A549 (cell line): Measurements from ENCODE around the gene RNF227. TPM values are rescaled to one million over a fixed set of nuclear protein-coding genes. Genes with fewer than 3 reads are reported as not detected.

Source experiments
- ATAC-seq, 2 experiments: fragments of 200-7000 bp in 1 of 2; fragments of >200 bp in 1 of 2; cut with Nextera tagmentation in 1 of 2; cut with Tn5 transposase in 1 of 2; 3 replicates each; pipeline versions ENCODE4 v1.8.0 to v1.9.1; 2018 to 2020; ENCODE audit warnings: mild to moderate bottlenecking in 1 of 2, moderate library complexity in 1 of 2
- CTCF ChIA-PET: fragments of 300-600 bp; sonication (Branson Sonifier 250); formaldehyde crosslinking; extraction: SDS; loops from one replicate; lab custom pipeline; 2021; ENCODE audit warnings: antibody characterized with exemption, inconsistent platforms; lab: Yijun Ruan, JAX
- POLR2A ChIA-PET: fragments of 350-600 bp; formaldehyde crosslinking; extraction: SDS; loops from one replicate; lab custom pipeline; 2021; ENCODE audit warnings: antibody characterized with exemption, inconsistent platforms; lab: Yijun Ruan, JAX
- DNase-seq, 2 experiments: peaks; one replicate each; pipeline versions ENCODE4 v3.0.0 to v3.0.0-alpha.2; 2011 to 2016; ENCODE audit warnings: low read depth in 1 of 2, low spot score in 1 of 2
- FAIRE-seq: peaks from 2 replicates; lab custom pipeline; 2011; peaks lifted over from hg19 to GRCh38; lab: Jason Lieb, UNC
- H3K27ac ChIP-seq, 2 experiments: fragments of >200 bp; sonication (Bioruptor Twin); formaldehyde crosslinking; 3 replicates each; pipeline ENCODE4 v1.5.1; 2016 to 2017
- H3K4me1 ChIP-seq: fragments of >200 bp; sonication (Bioruptor Twin); formaldehyde crosslinking; 3 replicates; pipeline ENCODE4 v1.6.1; 2016
- H3K4me2 ChIP-seq: fragments of >200 bp; sonication (Bioruptor Twin); formaldehyde crosslinking; 3 replicates; pipeline ENCODE4 v1.6.1; 2016
- H3K4me3 ChIP-seq: fragments of >200 bp; sonication (Bioruptor Twin); formaldehyde crosslinking; 3 replicates; pipeline ENCODE4 v1.5.1; 2016
- H3K9me3 ChIP-seq: fragments of >200 bp; sonication (Bioruptor Twin); formaldehyde crosslinking; 3 replicates; pipeline ENCODE4 v1.6.1; 2016
- ATOH8 ChIP-seq: fragments of 250-450 bp; sonication (Bioruptor Pico); IDR thresholded peaks from 2 replicates; pipeline ENCODE4 v1.5.0; 2020; ENCODE audit warnings: low read depth, mild to moderate bottlenecking, moderate library complexity
- CHD2 ChIP-seq: fragments of 150-350 bp; IDR thresholded peaks from 2 replicates; pipeline ENCODE4 v1.6.1; 2014; ENCODE audit warnings: low read length; ENCODE audit not compliant: partially characterized antibody
- ESRRA ChIP-seq: fragments of 150-350 bp; IDR thresholded peaks from 2 replicates; pipeline ENCODE4 v1.6.1; 2014; ENCODE audit warnings: mild to moderate bottlenecking, low read length, borderline replicate concordance
- FOSL2 ChIP-seq, 2 experiments: fragments of 450-650 bp in 1 of 2; fragments of >200 bp in 1 of 2; sonication (Bioruptor Twin) in 1 of 2; formaldehyde crosslinking; IDR thresholded peaks; 2 replicates each; pipeline versions ENCODE4 v1.5.0 to v1.6.1; 2016 to 2020; ENCODE audit warnings: mild to moderate bottlenecking in 1 of 2, moderate library complexity in 1 of 2
- FOXS1 ChIP-seq: fragments of 250-450 bp; sonication (Bioruptor Pico); IDR thresholded peaks from 2 replicates; pipeline ENCODE4 v1.5.0; 2020; ENCODE audit warnings: mild to moderate bottlenecking, moderate library complexity
- HOXA7 ChIP-seq: fragments of 250-450 bp; sonication (Bioruptor Pico); IDR thresholded peaks from 2 replicates; pipeline ENCODE4 v1.5.0; 2020; ENCODE audit warnings: mild to moderate bottlenecking, moderate library complexity
- JUN ChIP-seq, 2 experiments: fragments of >200 bp; sonication (Bioruptor Twin); formaldehyde crosslinking; IDR thresholded peaks; 2 replicates in 1 of 2; 3 replicates in 1 of 2; pipeline ENCODE4 v1.6.1; 2016 to 2017
- PBX3 ChIP-seq: IDR thresholded peaks from 2 replicates; pipeline ENCODE4 v1.6.1; 2012
- POLR2A ChIP-seq: IDR thresholded peaks from 2 replicates; pipeline ENCODE4 v1.6.1; 2012; ENCODE audit warnings: mild to moderate bottlenecking, low read length
- RAD21 ChIP-seq, 2 experiments: fragments of >200 bp in 1 of 2; sonication (Bioruptor Twin) in 1 of 2; formaldehyde crosslinking in 1 of 2; IDR thresholded peaks in 1 of 2; conservative IDR thresholded peaks in 1 of 2; 2 replicates in 1 of 2; 3 replicates in 1 of 2; pipeline ENCODE4 v1.6.1; 2012 to 2018; ENCODE audit warnings: inconsistent platforms in 1 of 2
- SMC3 ChIP-seq: fragments of >200 bp; sonication (Bioruptor Twin); formaldehyde crosslinking; IDR thresholded peaks from 3 replicates; pipeline ENCODE4 v1.6.1; 2018; ENCODE audit warnings: inconsistent platforms
- USF2 ChIP-seq: fragments of 450-650 bp; IDR thresholded peaks from 2 replicates; pipeline ENCODE4 v1.6.1; 2014; ENCODE audit warnings: antibody characterized with exemption
- ZSCAN20 ChIP-seq: fragments of 250-450 bp; sonication (Bioruptor Pico); IDR thresholded peaks from 2 replicates; pipeline ENCODE4 v1.8.0; 2022; ENCODE audit warnings: mild to moderate bottlenecking, moderate library complexity
- WGBS: methylation state at CpG from one replicate; pipeline ENCODE4 v1.1.6; 2017; ENCODE audit errors: missing lambda C conversion rate; 5-methylcytosine and 5-hydroxymethylcytosine counted together
- polyA plus RNA-seq, 4 experiments: library from polyadenylated mRNA; depleted of rRNA in 3 of 4; stranded (reverse); fragments of >200 nt; fragmentation: RNase III in 1 of 4; extraction: RNeasy Plus Mini Kit Qiagen cat#74134 plus additional on column Dnase treatment in 1 of 4; gene quantifications; 2 replicates in 3 of 4; 3 replicates in 1 of 4; pipeline ENCODE4 v1.2.3, GENCODE V29; 2011 to 2017
- TF ChIP-seq, protein P1 (sequence below): fragments of 200-600 bp; sonication (generic); IDR thresholded peaks from 2 replicates; pipeline ENCODE4 v1.6.1; 2016; ENCODE audit warnings: antibody characterized with exemption, mild to moderate bottlenecking, moderate library complexity

Gene RNF227
- polyA plus RNA-seq, 2 of the 4 experiments (the other 2 are of a cell fraction), result 2.1 to 4.1 TPM

DNA sequence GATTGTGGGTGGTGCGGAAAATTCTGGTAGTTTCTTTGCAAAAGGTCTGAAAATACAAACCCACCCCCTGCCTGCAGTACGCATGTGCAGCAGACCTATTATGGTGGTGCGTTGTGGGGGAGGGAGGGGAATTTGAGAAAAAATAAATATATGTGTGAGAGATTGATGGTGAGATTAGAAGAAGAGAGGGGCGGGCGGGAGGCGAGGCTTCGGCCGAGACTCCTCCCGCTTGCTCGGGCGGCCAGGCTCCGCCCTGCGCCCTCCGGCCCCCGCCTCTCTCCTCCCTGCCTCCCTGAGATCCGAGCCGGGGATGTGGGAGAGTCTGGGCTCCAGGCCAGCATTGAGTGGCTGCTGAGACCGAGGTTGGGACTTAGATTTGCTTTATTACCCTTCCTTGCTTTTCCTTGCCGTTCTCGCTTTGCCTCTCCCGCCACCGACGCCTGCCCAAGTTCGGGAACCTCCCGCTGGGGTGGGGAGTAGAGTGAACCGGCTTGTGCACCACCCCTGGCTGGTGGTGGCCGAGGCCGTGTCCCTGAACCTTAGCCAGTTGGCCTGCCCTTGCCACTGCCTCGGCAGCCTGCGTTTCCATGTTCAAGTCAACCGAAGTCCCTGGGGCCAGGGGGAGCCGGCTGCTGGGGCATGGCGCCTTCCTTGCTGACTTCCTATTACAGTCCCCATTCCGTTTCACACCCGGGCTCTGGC, 28.5 kb downstream of the RNF227 start (continued):
- TF ChIP-seq, protein P1, sequence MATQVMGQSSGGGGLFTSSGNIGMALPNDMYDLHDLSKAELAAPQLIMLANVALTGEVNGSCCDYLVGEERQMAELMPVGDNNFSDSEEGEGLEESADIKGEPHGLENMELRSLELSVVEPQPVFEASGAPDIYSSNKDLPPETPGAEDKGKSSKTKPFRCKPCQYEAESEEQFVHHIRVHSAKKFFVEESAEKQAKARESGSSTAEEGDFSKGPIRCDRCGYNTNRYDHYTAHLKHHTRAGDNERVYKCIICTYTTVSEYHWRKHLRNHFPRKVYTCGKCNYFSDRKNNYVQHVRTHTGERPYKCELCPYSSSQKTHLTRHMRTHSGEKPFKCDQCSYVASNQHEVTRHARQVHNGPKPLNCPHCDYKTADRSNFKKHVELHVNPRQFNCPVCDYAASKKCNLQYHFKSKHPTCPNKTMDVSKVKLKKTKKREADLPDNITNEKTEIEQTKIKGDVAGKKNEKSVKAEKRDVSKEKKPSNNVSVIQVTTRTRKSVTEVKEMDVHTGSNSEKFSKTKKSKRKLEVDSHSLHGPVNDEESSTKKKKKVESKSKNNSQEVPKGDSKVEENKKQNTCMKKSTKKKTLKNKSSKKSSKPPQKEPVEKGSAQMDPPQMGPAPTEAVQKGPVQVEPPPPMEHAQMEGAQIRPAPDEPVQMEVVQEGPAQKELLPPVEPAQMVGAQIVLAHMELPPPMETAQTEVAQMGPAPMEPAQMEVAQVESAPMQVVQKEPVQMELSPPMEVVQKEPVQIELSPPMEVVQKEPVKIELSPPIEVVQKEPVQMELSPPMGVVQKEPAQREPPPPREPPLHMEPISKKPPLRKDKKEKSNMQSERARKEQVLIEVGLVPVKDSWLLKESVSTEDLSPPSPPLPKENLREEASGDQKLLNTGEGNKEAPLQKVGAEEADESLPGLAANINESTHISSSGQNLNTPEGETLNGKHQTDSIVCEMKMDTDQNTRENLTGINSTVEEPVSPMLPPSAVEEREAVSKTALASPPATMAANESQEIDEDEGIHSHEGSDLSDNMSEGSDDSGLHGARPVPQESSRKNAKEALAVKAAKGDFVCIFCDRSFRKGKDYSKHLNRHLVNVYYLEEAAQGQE, result no peak
- TF ChIP-seq POLR2A (peak; percentile 75), JUN (IDR thresholded peaks at IDR 0.05) (peak in 1 of 2 experiments; percentile 66; a peak in 2 of 5 replicates), ESRRA (no peak), SMC3 (no peak), FOXS1 (CRISPR knock-in tag) (no peak), USF2 (no peak), PBX3 (no peak), RAD21 (conservative IDR thresholded peaks at IDR 0.05 in 1 of 2, IDR thresholded peaks at IDR 0.05 in 1 of 2) (0 out of 5 replicates have a peak, but pooled peaks of 1 of the 2 experiments have one; percentile 0), ZSCAN20 (CRISPR knock-in tag) (no peak), FOSL2 (IDR thresholded peaks at IDR 0.05) (no peak), FOSL2 (CRISPR knock-in tag; IDR thresholded peaks at IDR 0.05) (no peak)

DNA sequence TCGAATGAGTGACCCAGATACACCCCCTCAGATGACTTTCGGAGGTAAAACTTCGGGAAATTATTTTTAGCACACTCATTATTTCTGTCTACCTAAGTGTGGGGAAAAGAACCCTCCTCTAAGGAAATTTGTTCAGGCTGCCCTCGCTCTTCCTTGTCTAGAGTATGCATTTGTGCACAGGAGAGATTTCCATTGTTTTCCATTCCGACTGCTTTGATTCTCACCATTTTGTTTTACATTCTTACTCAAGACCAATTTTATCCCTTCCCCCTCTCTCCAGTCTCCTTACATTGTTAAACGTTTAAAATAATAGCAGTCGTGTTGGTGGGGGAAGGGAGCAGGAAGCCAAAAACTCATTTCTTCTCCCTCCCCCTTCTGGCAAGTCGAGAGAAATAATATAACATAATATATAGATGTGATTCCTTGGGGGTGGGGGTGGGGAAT, 29.0 kb downstream of the RNF227 start:
- 3% methylated on average over 8 of the region's 8 CpGs for WGBS
- Histone ChIP-seq H3K27ac (peak overlapping the region; percentile 98), H3K9me3 (no peaks in the 10 kb centered on the region), H3K4me3 (peak overlapping the region; percentile 70), H3K4me2 (peak overlapping the region; percentile 92), H3K4me1 (peaks cover 38% of the 10 kb centered on the region)
- ATAC-seq (peak; percentile 4 to 14; a peak in 5 of 6 replicates), DNase-seq (no peak), FAIRE-seq (no peak)
- POLR2A ChIA-PET, result no interaction called here
- TF ChIP-seq CHD2 (peak; percentile 75), RAD21 (conservative IDR thresholded peaks at IDR 0.05 in 1 of 2, IDR thresholded peaks at IDR 0.05 in 1 of 2) (0 out of 5 replicates have a peak, but pooled peaks of 1 of the 2 experiments have one; percentile 2), HOXA7 (0 out of 2 replicates have a peak, but pooled peaks have one; percentile 83), ATOH8 (CRISPR knock-in tag) (0 out of 2 replicates have a peak, but pooled peaks have one; percentile 21), USF2 (no peak)
- CTCF ChIA-PET, result interaction anchor here (1.3 to 1.4 kb wide), 2 partner anchors 14 to 26 kb away, joined by 3 to 5 read pairs; no protein-coding TSS in a partner anchor
